ENCODE measurements around the gene ST6GAL1.

DNA sequence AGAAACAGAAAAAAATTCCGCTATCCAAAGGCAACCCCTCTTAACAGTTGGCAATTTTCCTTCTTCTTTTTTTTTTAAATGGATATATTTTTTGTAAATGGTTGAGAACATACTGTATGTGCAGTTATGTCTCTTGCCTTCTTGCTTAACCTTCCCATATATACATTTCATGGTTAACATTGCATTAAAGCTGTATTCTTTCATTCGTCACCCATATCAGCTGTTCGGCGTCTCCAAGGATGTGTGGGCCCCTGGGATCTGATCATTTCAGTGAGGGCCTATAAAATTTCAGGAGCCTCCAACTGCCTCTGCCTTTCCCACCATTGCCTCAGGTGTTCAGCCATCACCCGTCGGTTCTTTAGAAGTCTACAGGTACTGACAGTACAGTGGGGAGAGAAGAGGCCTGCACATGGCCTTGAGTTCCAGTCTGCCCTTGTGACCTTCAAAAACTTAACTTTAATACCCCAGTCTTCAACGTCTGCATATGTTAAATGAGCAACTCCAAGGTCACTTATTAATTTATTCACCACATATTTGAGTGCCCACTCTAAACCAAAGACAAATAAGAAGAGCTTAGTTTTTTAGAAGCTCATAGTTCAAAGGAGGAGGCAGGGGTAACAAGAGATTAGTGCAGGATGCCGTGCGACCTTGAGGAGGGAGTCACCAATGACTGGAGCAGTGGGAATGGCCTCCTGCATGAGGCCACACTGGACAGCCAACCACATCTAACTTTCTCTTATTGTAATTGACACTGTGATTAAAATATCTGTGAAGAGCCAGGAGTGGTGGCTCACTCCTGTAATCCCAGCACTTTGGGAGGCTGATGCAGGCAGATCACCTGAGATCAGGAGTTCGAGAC is 6.9 kb downstream of the ST6GAL1 start:
- TF ChIP-seq, protein P1, sequence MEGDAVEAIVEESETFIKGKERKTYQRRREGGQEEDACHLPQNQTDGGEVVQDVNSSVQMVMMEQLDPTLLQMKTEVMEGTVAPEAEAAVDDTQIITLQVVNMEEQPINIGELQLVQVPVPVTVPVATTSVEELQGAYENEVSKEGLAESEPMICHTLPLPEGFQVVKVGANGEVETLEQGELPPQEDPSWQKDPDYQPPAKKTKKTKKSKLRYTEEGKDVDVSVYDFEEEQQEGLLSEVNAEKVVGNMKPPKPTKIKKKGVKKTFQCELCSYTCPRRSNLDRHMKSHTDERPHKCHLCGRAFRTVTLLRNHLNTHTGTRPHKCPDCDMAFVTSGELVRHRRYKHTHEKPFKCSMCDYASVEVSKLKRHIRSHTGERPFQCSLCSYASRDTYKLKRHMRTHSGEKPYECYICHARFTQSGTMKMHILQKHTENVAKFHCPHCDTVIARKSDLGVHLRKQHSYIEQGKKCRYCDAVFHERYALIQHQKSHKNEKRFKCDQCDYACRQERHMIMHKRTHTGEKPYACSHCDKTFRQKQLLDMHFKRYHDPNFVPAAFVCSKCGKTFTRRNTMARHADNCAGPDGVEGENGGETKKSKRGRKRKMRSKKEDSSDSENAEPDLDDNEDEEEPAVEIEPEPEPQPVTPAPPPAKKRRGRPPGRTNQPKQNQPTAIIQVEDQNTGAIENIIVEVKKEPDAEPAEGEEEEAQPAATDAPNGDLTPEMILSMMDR (conservative IDR thresholded peaks at IDR 0.05) = no peak
- no peak for TF ChIP-seq ZFX (IDR thresholded peaks at IDR 0.05)
